GM12878 (cell line): ENCODE measurements around the gene RGS11. TPM values are rescaled to one million over a fixed set of nuclear protein-coding genes. Genes with fewer than 3 reads are reported as not detected.

ENCODE experiments used
- CBX3 ChIP-seq: fragments of 200-600 bp; sonication (generic); IDR thresholded peaks from 2 replicates; pipeline ENCODE4 v1.6.1; 2016; ENCODE audit warnings: low read depth, borderline replicate concordance
- CREB1 ChIP-seq: IDR thresholded peaks from 2 replicates; pipeline ENCODE4 v1.6.1; 2012; ENCODE audit warnings: low read depth, mild to moderate bottlenecking, inconsistent platforms
- CREM ChIP-seq: IDR thresholded peaks from 2 replicates; pipeline ENCODE4 v1.6.1; 2014; ENCODE audit warnings: antibody characterized with exemption, low read depth
- EGR1 ChIP-seq, 2 experiments: IDR thresholded peaks; 1 replicate in 1 of 2; 2 replicates in 1 of 2; pipeline ENCODE4 v1.6.1; 2011 to 2012; ENCODE audit warnings: low read depth in 2 of 2, low read length in 2 of 2, borderline replicate concordance in 1 of 2, mild to moderate bottlenecking in 1 of 2, moderate library complexity in 1 of 2
- EP300 ChIP-seq, 2 experiments: fragments of 150-350 bp in 1 of 2; IDR thresholded peaks; 2 replicates each; pipeline ENCODE4 v1.6.1; 2011 to 2012; ENCODE audit warnings: low read depth in 2 of 2, low read length in 2 of 2, borderline replicate concordance in 1 of 2, improper control_type of control experiment in 1 of 2, inconsistent platforms in 1 of 2; ENCODE audit not compliant: control insufficient read depth in 1 of 2
- HCFC1 ChIP-seq: fragments of 150-350 bp; IDR thresholded peaks from 2 replicates; pipeline ENCODE4 v1.6.1; 2014; ENCODE audit warnings: low read length
- HDGF ChIP-seq: fragments of 450-650 bp; IDR thresholded peaks from 2 replicates; pipeline ENCODE4 v1.6.1; 2016; ENCODE audit warnings: antibody characterized with exemption
- IKZF1 ChIP-seq: fragments of 450-650 bp; conservative IDR thresholded peaks from 2 replicates; pipeline ENCODE4 v1.6.1; 2017; ENCODE audit warnings: antibody characterized with exemption, mild to moderate bottlenecking
- JUNB ChIP-seq: IDR thresholded peaks from 2 replicates; pipeline ENCODE4 v1.6.1; 2016; ENCODE audit warnings: antibody characterized with exemption, mild to moderate bottlenecking
- MYC ChIP-seq: IDR thresholded peaks from 2 replicates; pipeline ENCODE4 v1.6.1; 2011; ENCODE audit warnings: mild to moderate bottlenecking, low read length, moderate library complexity, inconsistent platforms; ENCODE audit not compliant: insufficient read depth, insufficient replicate concordance, insufficient read length, severe bottlenecking
- POLR2AphosphoS2 ChIP-seq: IDR thresholded peaks from 2 replicates; pipeline ENCODE4 v1.6.1; 2011; ENCODE audit warnings: low read depth, mild to moderate bottlenecking, low read length, improper control_type of control experiment, moderate library complexity
- SIN3A ChIP-seq: IDR thresholded peaks from 2 replicates; pipeline ENCODE4 v1.6.1; 2012; ENCODE audit warnings: low read depth, low read length, improper control_type of control experiment
- STAT3 ChIP-seq: IDR thresholded peaks from 2 replicates; pipeline ENCODE4 v1.6.1; 2011; ENCODE audit warnings: low read depth, low read length, improper control_type of control experiment
- polyA plus RNA-seq, 11 experiments: library from polyadenylated mRNA; depleted of rRNA in 4 of 11; unstranded in 6 of 11; stranded (reverse) in 5 of 11; fragments of >200 nt; fragmentation: Nextera tagmentation in 4 of 11; fragmentation: Illumina TruSeq in 1 of 11; extraction: Ambion mirVana in 4 of 11; extraction: Trizol in 1 of 11; gene quantifications; 1 replicate in 1 of 11; 2 replicates in 10 of 11; pipeline versions ENCODE4 v1.2.1 to v1.2.3, GENCODE V29; 2011 to 2016; ENCODE audit warnings: inconsistent platforms in 2 of 11, missing spikeins in 2 of 11, low read depth in 1 of 11
- total RNA-seq, 4 experiments: library from RNA; depleted of rRNA in 3 of 4; stranded (reverse); fragments of >200 nt in 3 of 4; fragmentation: Illumina TruSeq in 1 of 4; extraction: Trizol in 1 of 4; gene quantifications; 2 replicates each; pipeline versions ENCODE4 v1.2.1 to v1.2.3, GENCODE V29; 2013 to 2021
- TF ChIP-seq, protein P1 (sequence below): IDR thresholded peaks from 2 replicates; pipeline ENCODE4 v1.6.1; 2012; ENCODE audit warnings: low read depth, low read length, improper control_type of control experiment
- TF ChIP-seq, protein P2 (sequence below): IDR thresholded peaks from 2 replicates; pipeline ENCODE4 v1.6.1; 2012; ENCODE audit warnings: low read depth, low read length, improper control_type of control experiment
- TF ChIP-seq, protein P3 (sequence below): IDR thresholded peaks from 2 replicates; pipeline ENCODE4 v1.6.1; 2011; ENCODE audit warnings: low read depth, mild to moderate bottlenecking, low read length, moderate library complexity, borderline replicate concordance; ENCODE audit errors: extremely low read depth
- TF ChIP-seq, protein P4 (sequence below): fragments of 450-650 bp; IDR thresholded peaks from 2 replicates; pipeline ENCODE4 v1.6.1; 2017; ENCODE audit warnings: mild to moderate bottlenecking, moderate library complexity
- TF ChIP-seq, protein P5 (sequence below): IDR thresholded peaks from 2 replicates; pipeline ENCODE4 v1.6.1; 2011; ENCODE audit warnings: low read depth, low read length, improper control_type of control experiment, borderline replicate concordance

The RGS11 gene
- total and polyA plus RNA-seq, 10 of the 15 experiments (the other 5 are each of a cell fraction or from before 2014, with no cell fraction given): 0.04 TPM; not detected in 9

DNA sequence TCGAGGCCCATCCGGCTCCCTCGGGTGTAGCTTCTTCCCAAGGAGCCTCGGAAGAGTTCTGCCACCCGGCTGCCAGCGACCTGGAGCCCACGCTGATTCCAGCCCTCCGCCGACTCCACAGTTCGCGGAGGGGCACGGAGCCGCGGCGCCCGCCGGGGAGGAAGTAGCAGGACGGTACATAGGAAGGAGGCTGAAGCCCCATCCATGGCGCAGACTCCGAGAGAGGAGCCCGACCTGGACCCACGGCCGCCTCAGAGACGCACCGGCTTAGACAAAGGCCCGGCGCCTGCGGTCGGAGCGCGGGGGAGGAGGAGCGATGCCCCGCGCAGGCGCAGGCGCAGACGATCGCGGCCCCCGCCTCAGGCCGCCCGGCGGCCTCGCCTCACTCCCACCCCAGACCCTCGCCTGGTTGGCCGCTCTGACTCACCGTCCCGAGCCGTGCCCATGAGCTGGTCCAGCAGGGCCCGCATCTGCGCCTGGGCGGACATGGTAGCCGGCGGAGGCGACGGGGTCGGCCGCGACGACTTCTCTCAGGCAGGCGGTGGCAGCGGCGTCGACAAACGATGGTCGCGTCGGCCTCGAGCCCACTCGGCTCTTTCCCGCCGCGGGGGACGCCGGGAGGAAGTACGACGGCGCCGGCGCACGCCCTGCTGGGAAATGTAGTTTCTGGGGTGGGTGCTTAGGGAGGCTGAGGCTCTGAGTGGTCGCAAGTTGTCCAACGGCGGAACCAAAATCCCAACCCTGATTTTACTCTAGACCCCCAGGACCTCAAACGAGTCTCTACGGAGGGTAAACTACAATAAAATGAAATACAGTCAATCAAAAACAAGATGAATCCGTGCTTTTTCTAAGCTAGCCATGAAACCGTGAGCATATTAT, 46.7 kb downstream of the RGS11 start, which contains the start of gene LUC7L (continued):
- peak; percentile 97 for TF ChIP-seq IKZF1
- TF ChIP-seq, protein P1, sequence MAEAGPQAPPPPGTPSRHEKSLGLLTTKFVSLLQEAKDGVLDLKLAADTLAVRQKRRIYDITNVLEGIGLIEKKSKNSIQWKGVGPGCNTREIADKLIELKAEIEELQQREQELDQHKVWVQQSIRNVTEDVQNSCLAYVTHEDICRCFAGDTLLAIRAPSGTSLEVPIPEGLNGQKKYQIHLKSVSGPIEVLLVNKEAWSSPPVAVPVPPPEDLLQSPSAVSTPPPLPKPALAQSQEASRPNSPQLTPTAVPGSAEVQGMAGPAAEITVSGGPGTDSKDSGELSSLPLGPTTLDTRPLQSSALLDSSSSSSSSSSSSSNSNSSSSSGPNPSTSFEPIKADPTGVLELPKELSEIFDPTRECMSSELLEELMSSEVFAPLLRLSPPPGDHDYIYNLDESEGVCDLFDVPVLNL: 0 out of 2 replicates have a peak, but pooled peaks have one; percentile 26
- no peak for TF ChIP-seq EP300 (IDR thresholded peaks at IDR 0.05; ENCODE audit: borderline replicate concordance in 1 of 2, control insufficient read depth in 1 of 2, low read depth in 2 of 2, low read length in 2 of 2)
- no peak for TF ChIP-seq JUNB
- TF ChIP-seq, protein P2, sequence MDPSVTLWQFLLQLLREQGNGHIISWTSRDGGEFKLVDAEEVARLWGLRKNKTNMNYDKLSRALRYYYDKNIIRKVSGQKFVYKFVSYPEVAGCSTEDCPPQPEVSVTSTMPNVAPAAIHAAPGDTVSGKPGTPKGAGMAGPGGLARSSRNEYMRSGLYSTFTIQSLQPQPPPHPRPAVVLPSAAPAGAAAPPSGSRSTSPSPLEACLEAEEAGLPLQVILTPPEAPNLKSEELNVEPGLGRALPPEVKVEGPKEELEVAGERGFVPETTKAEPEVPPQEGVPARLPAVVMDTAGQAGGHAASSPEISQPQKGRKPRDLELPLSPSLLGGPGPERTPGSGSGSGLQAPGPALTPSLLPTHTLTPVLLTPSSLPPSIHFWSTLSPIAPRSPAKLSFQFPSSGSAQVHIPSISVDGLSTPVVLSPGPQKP: peak; percentile 60; the same call in 1 of the 2 replicates
- TF ChIP-seq MYC: peak; percentile 32
- peak; percentile 98 for TF ChIP-seq CREB1
- TF ChIP-seq CREM: peak; percentile 98
- TF ChIP-seq, protein P3, sequence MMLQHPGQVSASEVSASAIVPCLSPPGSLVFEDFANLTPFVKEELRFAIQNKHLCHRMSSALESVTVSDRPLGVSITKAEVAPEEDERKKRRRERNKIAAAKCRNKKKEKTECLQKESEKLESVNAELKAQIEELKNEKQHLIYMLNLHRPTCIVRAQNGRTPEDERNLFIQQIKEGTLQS: peak; percentile 36; the same call in 1 of the 2 replicates
- TF ChIP-seq, protein P4, sequence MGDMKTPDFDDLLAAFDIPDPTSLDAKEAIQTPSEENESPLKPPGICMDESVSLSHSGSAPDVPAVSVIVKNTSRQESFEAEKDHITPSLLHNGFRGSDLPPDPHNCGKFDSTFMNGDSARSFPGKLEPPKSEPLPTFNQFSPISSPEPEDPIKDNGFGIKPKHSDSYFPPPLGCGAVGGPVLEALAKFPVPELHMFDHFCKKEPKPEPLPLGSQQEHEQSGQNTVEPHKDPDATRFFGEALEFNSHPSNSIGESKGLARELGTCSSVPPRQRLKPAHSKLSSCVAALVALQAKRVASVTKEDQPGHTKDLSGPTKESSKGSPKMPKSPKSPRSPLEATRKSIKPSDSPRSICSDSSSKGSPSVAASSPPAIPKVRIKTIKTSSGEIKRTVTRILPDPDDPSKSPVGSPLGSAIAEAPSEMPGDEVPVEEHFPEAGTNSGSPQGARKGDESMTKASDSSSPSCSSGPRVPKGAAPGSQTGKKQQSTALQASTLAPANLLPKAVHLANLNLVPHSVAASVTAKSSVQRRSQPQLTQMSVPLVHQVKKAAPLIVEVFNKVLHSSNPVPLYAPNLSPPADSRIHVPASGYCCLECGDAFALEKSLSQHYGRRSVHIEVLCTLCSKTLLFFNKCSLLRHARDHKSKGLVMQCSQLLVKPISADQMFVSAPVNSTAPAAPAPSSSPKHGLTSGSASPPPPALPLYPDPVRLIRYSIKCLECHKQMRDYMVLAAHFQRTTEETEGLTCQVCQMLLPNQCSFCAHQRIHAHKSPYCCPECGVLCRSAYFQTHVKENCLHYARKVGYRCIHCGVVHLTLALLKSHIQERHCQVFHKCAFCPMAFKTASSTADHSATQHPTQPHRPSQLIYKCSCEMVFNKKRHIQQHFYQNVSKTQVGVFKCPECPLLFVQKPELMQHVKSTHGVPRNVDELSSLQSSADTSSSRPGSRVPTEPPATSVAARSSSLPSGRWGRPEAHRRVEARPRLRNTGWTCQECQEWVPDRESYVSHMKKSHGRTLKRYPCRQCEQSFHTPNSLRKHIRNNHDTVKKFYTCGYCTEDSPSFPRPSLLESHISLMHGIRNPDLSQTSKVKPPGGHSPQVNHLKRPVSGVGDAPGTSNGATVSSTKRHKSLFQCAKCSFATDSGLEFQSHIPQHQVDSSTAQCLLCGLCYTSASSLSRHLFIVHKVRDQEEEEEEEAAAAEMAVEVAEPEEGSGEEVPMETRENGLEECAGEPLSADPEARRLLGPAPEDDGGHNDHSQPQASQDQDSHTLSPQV: peak; percentile 66; the same call in 1 of the 2 replicates
- no peak for TF ChIP-seq STAT3
- no peak for TF ChIP-seq HDGF
- TF ChIP-seq HCFC1: peak; percentile 97
- TF ChIP-seq CBX3: no peak
- TF ChIP-seq EGR1 (IDR thresholded peaks at IDR 0.05; ENCODE audit: borderline replicate concordance in 1 of 2, low read depth in 2 of 2, low read length in 2 of 2): peak in 1 of 2 experiments; percentile 88; a peak in 2 of 3 replicates
- TF ChIP-seq, protein P5, sequence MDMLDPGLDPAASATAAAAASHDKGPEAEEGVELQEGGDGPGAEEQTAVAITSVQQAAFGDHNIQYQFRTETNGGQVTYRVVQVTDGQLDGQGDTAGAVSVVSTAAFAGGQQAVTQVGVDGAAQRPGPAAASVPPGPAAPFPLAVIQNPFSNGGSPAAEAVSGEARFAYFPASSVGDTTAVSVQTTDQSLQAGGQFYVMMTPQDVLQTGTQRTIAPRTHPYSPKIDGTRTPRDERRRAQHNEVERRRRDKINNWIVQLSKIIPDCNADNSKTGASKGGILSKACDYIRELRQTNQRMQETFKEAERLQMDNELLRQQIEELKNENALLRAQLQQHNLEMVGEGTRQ: no peak
- TF ChIP-seq POLR2AphosphoS2: peak; percentile 96
- TF ChIP-seq SIN3A: peak; percentile 63; the same call in 1 of the 2 replicates
